HCT116 (cell line): ENCODE data around the gene MSRB3. TPM values are rescaled to one million over a fixed set of nuclear protein-coding genes. Genes with fewer than 3 reads are reported as not detected.

Source experiments
- ATAC-seq: fragments of 200-7000 bp; cut with Tn5 transposase; 2 replicates; pipeline ENCODE4 v1.9.1; 2020; ENCODE audit warnings: mild to moderate bottlenecking, moderate library complexity
- BruUV-seq: library from RNA; stranded (reverse); fragments of 400-500 nt; replicated peaks from 2 replicates; lab custom pipeline; 2021; lab: Mats Ljungman, UMichigan
- CTCF ChIA-PET: fragments of 300-600 bp; sonication (Branson Sonifier 250); formaldehyde crosslinking; loops from one replicate; lab custom pipeline; 2021; ENCODE audit warnings: antibody characterized with exemption; lab: Charles Lee
- POLR2A ChIA-PET: fragments of 300-600, 350-600 bp; sonication (Branson Sonifier 250); formaldehyde crosslinking; loops from one replicate; lab custom pipeline; 2021; ENCODE audit warnings: antibody characterized with exemption; lab: Charles Lee
- RAD21 ChIA-PET, 2 experiments: fragments of 300-600 bp; sonication (Branson Sonifier 250); formaldehyde crosslinking; loops; one replicate each; lab custom pipeline; 2023; ENCODE audit warnings: low total read pairs in 2 of 2; ENCODE audit not compliant: uncharacterized antibody in 2 of 2, unreplicated experiment in 2 of 2, low non-redundant PET in 1 of 2; lab: Charles Lee
- DNase-seq: peaks from one replicate; pipeline ENCODE4 v3.0.0-alpha.2; 2010; ENCODE audit warnings: low read depth, low spot score
- H2AFZ ChIP-seq: fragments of 200-600 bp; shearing (Covaris generic), sonication (generic); 2 replicates; pipeline ENCODE4 v1.6.1; 2017; ENCODE audit warnings: low read depth, mixed run types, mixed read lengths, antibody characterized with exemption, low read length; ENCODE audit not compliant: poor library complexity, severe bottlenecking
- H3K27ac ChIP-seq: 2 replicates; pipeline ENCODE4 v1.5.1; 2012; ENCODE audit warnings: low read depth, low read length
- H3K27me3 ChIP-seq: fragments of 200-600 bp; sonication (generic); 2 replicates; pipeline ENCODE4 v1.6.1; 2016; ENCODE audit warnings: mixed run types, low read length, mixed read lengths; ENCODE audit not compliant: insufficient read depth
- H3K36me3 ChIP-seq, 2 experiments: fragments of 200-500 bp in 1 of 2; fragments of 200-600 bp in 1 of 2; sonication (Bioruptor generic) in 1 of 2; sonication (generic) in 1 of 2; 2 replicates each; pipeline versions ENCODE4 v1.5.1 to v1.6.1; 2014 to 2016; ENCODE audit warnings: low read length in 2 of 2, inconsistent platforms in 1 of 2, mixed read lengths in 1 of 2, mixed run types in 1 of 2; ENCODE audit not compliant: insufficient read depth in 2 of 2, control insufficient read depth in 1 of 2
- H3K4me1 ChIP-seq, 2 experiments: fragments of 200-600 bp in 1 of 2; sonication (generic) in 1 of 2; 2 replicates each; pipeline versions ENCODE4 v1.5.1 to v1.6.1; 2012 to 2017; ENCODE audit warnings: low read length in 2 of 2, inconsistent platforms in 1 of 2, mild to moderate bottlenecking in 1 of 2, mixed read lengths in 1 of 2, mixed run types in 1 of 2, moderate library complexity in 1 of 2; ENCODE audit not compliant: insufficient read depth in 2 of 2, control insufficient read depth in 1 of 2
- H3K4me2 ChIP-seq: fragments of 200-600 bp; sonication (generic); 2 replicates; pipeline ENCODE4 v1.6.1; 2017; ENCODE audit warnings: mixed run types, low read length, mixed read lengths
- H3K4me3 ChIP-seq, 2 experiments: fragments of 200-600 bp in 1 of 2; sonication (generic) in 1 of 2; replicated peaks in 1 of 2; 2 replicates each; pipeline ENCODE4 v1.5.1; 2011 to 2016; ENCODE audit warnings: low read length in 2 of 2, control low read depth in 1 of 2, low read depth in 1 of 2, mild to moderate bottlenecking in 1 of 2, mixed read lengths in 1 of 2, mixed run types in 1 of 2
- H3K79me2 ChIP-seq: fragments of 200-600 bp; sonication (generic); 2 replicates; pipeline ENCODE4 v1.6.1; 2017; ENCODE audit warnings: mild to moderate bottlenecking, mixed run types, low read length, moderate library complexity, mixed read lengths; ENCODE audit not compliant: insufficient read depth
- H3K9ac ChIP-seq: fragments of 200-600 bp; sonication (generic); 2 replicates; pipeline ENCODE4 v1.6.1; 2016; ENCODE audit warnings: low read length, mixed read lengths
- H3K9me2 ChIP-seq: fragments of 200-600 bp; sonication (generic), shearing (Covaris generic); 2 replicates; pipeline ENCODE4 v1.6.1; 2017; ENCODE audit warnings: mixed run types, mild to moderate bottlenecking, moderate library complexity; ENCODE audit not compliant: insufficient read depth
- H3K9me3 ChIP-seq, 2 experiments: fragments of 200-500 bp in 1 of 2; fragments of 200-600 bp in 1 of 2; sonication (Bioruptor generic) in 1 of 2; sonication (generic) in 1 of 2; 2 replicates each; pipeline ENCODE4 v1.6.1; 2014 to 2017; ENCODE audit warnings: low read length in 2 of 2, mixed read lengths in 2 of 2, inconsistent platforms in 1 of 2, low read depth in 1 of 2, mild to moderate bottlenecking in 1 of 2, mixed run types in 1 of 2, moderate library complexity in 1 of 2; ENCODE audit not compliant: control insufficient read depth in 1 of 2, insufficient read depth in 1 of 2
- H4K20me1 ChIP-seq: fragments of 200-600 bp; sonication (generic), shearing (Covaris generic); 2 replicates; pipeline ENCODE4 v1.6.1; 2017; ENCODE audit warnings: mixed run types, mild to moderate bottlenecking, moderate library complexity; ENCODE audit not compliant: insufficient read depth
- CEBPB ChIP-seq: IDR thresholded peaks from 2 replicates; pipeline ENCODE4 v1.6.1; 2012; ENCODE audit warnings: low read depth
- EGR1 ChIP-seq: IDR thresholded peaks from 2 replicates; pipeline ENCODE4 v1.6.1; 2012; ENCODE audit warnings: low read depth
- EZH2phosphoT487 ChIP-seq: fragments of 200-600 bp; IDR thresholded peaks from 2 replicates; pipeline ENCODE4 v1.6.1; 2018; ENCODE audit warnings: antibody characterized with exemption, borderline replicate concordance
- JUND ChIP-seq: IDR thresholded peaks from 2 replicates; pipeline ENCODE4 v1.6.1; 2012
- MAX ChIP-seq: IDR thresholded peaks from 2 replicates; pipeline ENCODE4 v1.6.1; 2012
- POLR2A ChIP-seq: IDR thresholded peaks from 2 replicates; pipeline ENCODE4 v1.7.0; 2011; ENCODE audit warnings: borderline replicate concordance; ENCODE audit not compliant: insufficient read depth, insufficient read length; ENCODE audit errors: extremely low read depth
- POLR2AphosphoS5 ChIP-seq: IDR thresholded peaks from 2 replicates; pipeline ENCODE4 v1.6.1; 2011; ENCODE audit warnings: mild to moderate bottlenecking, low read depth, low read length, moderate library complexity
- RAD21 ChIP-seq: IDR thresholded peaks from 2 replicates; pipeline ENCODE4 v1.6.1; 2012; ENCODE audit warnings: low read depth, mild to moderate bottlenecking
- YY1 ChIP-seq: IDR thresholded peaks from 2 replicates; pipeline ENCODE4 v1.6.1; 2011; ENCODE audit warnings: low read length, low read depth, moderate library complexity, mild to moderate bottlenecking; ENCODE audit not compliant: insufficient replicate concordance; ENCODE audit errors: extremely low read depth
- ZFX ChIP-seq: fragments of 450-650 bp; IDR thresholded peaks from 2 replicates; pipeline ENCODE4 v1.6.1; 2017
- intact Hi-C: fragments of 100-400 bp; cut with micrococcal nuclease; formaldehyde crosslinking; loops from 2 replicates; pipeline ENCODE4 v1.10.0; 2022
- total RNA-seq: library from RNA; stranded (reverse); gene quantifications from one replicate; pipeline ENCODE4 v1.2.1, GENCODE V29; 2021; ENCODE audit not compliant: unreplicated experiment
- TF ChIP-seq, protein P1 (sequence below), 3 experiments: fragments of 200-600 bp in 1 of 3; sonication (generic) in 1 of 3; IDR thresholded peaks in 2 of 3; conservative IDR thresholded peaks in 1 of 3; 2 replicates each; pipeline ENCODE4 v1.5.1; 2012 to 2017; ENCODE audit warnings: low read depth in 2 of 3, low read length in 2 of 3, antibody characterized with exemption in 1 of 3, borderline replicate concordance in 1 of 3, control low read depth in 1 of 3, mild to moderate bottlenecking in 1 of 3, mixed read lengths in 1 of 3, mixed run types in 1 of 3, moderate library complexity in 1 of 3; ENCODE audit not compliant: insufficient read depth in 1 of 3

MSRB3 gene
- total RNA-seq, 1 experiment from 2014 or later = 8.2 TPM

DNA sequence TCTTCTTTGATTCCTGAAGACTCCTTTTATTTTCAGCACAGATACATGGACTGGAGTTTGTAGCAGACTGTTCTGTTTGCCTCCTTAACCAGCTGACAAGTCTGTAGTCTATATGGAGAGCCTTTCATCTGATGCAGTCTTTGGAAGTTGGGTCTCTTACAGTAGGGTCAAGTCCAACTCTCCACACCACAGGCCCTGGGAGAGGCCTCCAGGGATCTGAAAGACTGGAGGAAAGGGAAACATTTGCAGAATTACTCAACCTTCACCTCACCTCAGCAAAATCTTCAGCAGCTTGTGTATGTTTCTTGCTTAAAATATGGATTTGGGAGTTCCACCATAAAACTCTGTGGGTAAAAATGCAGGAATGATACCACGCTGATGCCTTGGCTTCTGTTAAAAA lies 188.4 kb downstream of the MSRB3 start:
- Histone ChIP-seq H3K9ac (no peak overlapping the region), H3K79me2 (no peaks in the 10 kb centered on the region), H3K4me2 (no peak overlapping the region; the same call in 1 of the 2 replicates), H4K20me1 (no peaks in the 10 kb centered on the region), H3K9me3 (no peaks in the 10 kb centered on the region), H3K27ac (peak overlapping the region; percentile 48; the same call in 1 of the 2 replicates), H2AFZ (no peak overlapping the region), H3K36me3 (no peaks in the 10 kb centered on the region), H3K4me3 (no peak overlapping the region), H3K4me1 (peaks cover 58 to 60% of the 10 kb centered on the region in 2 experiments), H3K9me2 (no peaks in the 10 kb centered on the region), H3K27me3 (no peaks in the 10 kb centered on the region)
- no TSS peak for BruUV-seq
- TF ChIP-seq RAD21 (no peak), MAX (no peak), ZFX (no peak), YY1 (no peak), CEBPB (no peak), POLR2A (no peak), EZH2phosphoT487 (no peak), JUND (no peak), EGR1 (no peak), POLR2AphosphoS5 (no peak)
- TF ChIP-seq, protein P1, sequence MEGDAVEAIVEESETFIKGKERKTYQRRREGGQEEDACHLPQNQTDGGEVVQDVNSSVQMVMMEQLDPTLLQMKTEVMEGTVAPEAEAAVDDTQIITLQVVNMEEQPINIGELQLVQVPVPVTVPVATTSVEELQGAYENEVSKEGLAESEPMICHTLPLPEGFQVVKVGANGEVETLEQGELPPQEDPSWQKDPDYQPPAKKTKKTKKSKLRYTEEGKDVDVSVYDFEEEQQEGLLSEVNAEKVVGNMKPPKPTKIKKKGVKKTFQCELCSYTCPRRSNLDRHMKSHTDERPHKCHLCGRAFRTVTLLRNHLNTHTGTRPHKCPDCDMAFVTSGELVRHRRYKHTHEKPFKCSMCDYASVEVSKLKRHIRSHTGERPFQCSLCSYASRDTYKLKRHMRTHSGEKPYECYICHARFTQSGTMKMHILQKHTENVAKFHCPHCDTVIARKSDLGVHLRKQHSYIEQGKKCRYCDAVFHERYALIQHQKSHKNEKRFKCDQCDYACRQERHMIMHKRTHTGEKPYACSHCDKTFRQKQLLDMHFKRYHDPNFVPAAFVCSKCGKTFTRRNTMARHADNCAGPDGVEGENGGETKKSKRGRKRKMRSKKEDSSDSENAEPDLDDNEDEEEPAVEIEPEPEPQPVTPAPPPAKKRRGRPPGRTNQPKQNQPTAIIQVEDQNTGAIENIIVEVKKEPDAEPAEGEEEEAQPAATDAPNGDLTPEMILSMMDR (IDR thresholded peaks at IDR 0.05 in 2 of 3, conservative IDR thresholded peaks at IDR 0.05 in 1 of 3; ENCODE audit: borderline replicate concordance in 1 of 3, insufficient read depth in 1 of 3, low read depth in 2 of 3, low read length in 2 of 3) = no peak
- intact Hi-C loops = no loop called here
- ChIA-PET POLR2A (no interaction called here), CTCF (no interaction called here), RAD21 (no interaction called here)
- no peak for ATAC-seq
- DNase-seq = no peak
